MM.1S (cell line): ENCODE data around the gene MMP24.

Experiments
- DNase-seq: peaks from one replicate; pipeline ENCODE4 v3.0.0-alpha.2; 2015
- H2AFZ ChIP-seq: fragments of 300-600 bp; sonication (generic); 2 replicates; pipeline ENCODE4 v1.6.0; 2016; ENCODE audit warnings: antibody characterized with exemption, low read length
- H3F3A ChIP-seq: fragments of 300-600 bp; sonication (generic); 2 replicates; pipeline ENCODE4 v1.6.1; 2016; ENCODE audit warnings: mild to moderate bottlenecking, antibody characterized with exemption, low read length, moderate library complexity, mixed read lengths; ENCODE audit not compliant: insufficient read depth
- H3K27ac ChIP-seq: fragments of 300-600 bp; sonication (generic); 2 replicates; pipeline ENCODE4 v1.5.1; 2016; ENCODE audit warnings: mild to moderate bottlenecking, low read length
- H3K27me3 ChIP-seq: fragments of 300-600 bp; sonication (generic); replicated peaks from 2 replicates; pipeline ENCODE4 v1.6.0; 2016; ENCODE audit warnings: low read length; ENCODE audit not compliant: insufficient read depth
- H3K36me3 ChIP-seq: fragments of 300-600 bp; sonication (generic); replicated peaks from 2 replicates; pipeline ENCODE4 v1.6.1; 2016; ENCODE audit warnings: mild to moderate bottlenecking, low read length, mixed read lengths; ENCODE audit not compliant: insufficient read depth
- H3K4me1 ChIP-seq: fragments of 300-600 bp; sonication (generic); 2 replicates; pipeline ENCODE4 v1.6.1; 2016; ENCODE audit warnings: low read length, mixed read lengths
- H3K4me2 ChIP-seq: fragments of 300-600 bp; sonication (generic); 2 replicates; pipeline ENCODE4 v1.6.0; 2016; ENCODE audit warnings: low read depth, low read length
- H3K4me3 ChIP-seq: fragments of 300-600 bp; sonication (generic); 2 replicates; pipeline ENCODE4 v1.5.1; 2016; ENCODE audit warnings: low read length, mixed read lengths
- H3K79me2 ChIP-seq: fragments of 300-600 bp; sonication (generic); 2 replicates; pipeline ENCODE4 v1.6.1; 2016; ENCODE audit warnings: mixed run types, low read length, mixed read lengths
- H3K9ac ChIP-seq: fragments of 300-600 bp; sonication (generic); 2 replicates; pipeline ENCODE4 v1.6.1; 2016; ENCODE audit warnings: low read length, mixed read lengths
- H3K9me2 ChIP-seq: fragments of 300-600 bp; sonication (generic); replicated peaks from 2 replicates; pipeline ENCODE4 v1.6.1; 2016; ENCODE audit warnings: mild to moderate bottlenecking, low read length, mixed read lengths; ENCODE audit not compliant: insufficient read depth
- H3K9me3 ChIP-seq: fragments of 300-600 bp; sonication (generic); replicated peaks from 2 replicates; pipeline ENCODE4 v1.6.1; 2016; ENCODE audit warnings: mild to moderate bottlenecking, low read length, mixed read lengths; ENCODE audit not compliant: insufficient read depth
- H4K20me1 ChIP-seq: fragments of 300-600 bp; sonication (generic); 2 replicates; pipeline ENCODE4 v1.6.1; 2016; ENCODE audit warnings: mild to moderate bottlenecking, low read length, moderate library complexity, mixed read lengths; ENCODE audit not compliant: insufficient read depth
- CTCF ChIP-seq: fragments of 300-600 bp; sonication (generic); IDR thresholded peaks from 2 replicates; pipeline ENCODE4 v1.5.1; 2016; ENCODE audit warnings: antibody characterized with exemption, low read length, mixed read lengths
- EZH2 ChIP-seq: fragments of 300-600 bp; sonication (generic); optimal IDR thresholded peaks from 2 replicates; pipeline ENCODE3; 2017; ENCODE audit warnings: low read depth, mild to moderate bottlenecking, antibody characterized with exemption, low read length, mixed read lengths
- EZH2phosphoT487 ChIP-seq: fragments of 300-600 bp; sonication (generic); IDR thresholded peaks from 2 replicates; pipeline ENCODE4 v1.6.1; 2018; ENCODE audit warnings: antibody characterized with exemption, low read length

The MMP24 gene

DNA sequence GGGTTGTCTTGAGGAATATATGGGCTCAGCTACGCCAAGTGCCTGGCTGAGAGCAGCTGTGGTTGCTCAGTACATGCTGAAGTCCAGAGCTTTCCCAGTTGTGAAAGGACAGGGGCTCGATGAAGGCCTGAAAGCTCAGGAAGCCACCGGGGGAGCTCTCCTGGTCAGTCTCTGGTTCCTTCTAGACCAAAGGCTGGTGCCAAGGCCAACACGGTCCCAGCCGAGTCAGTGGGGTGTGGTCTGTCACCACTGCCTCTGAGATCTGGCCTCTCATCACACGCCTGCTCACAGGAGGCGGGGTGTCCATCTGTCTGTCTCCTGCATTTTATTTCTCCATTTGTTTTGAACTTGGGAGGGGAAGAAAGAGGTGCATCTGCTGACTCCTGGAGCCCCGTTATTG lies 70.7 kb downstream of the MMP24 start:
- Histone ChIP-seq H3K4me3 (no peak overlapping the region), H3K27me3 (peaks cover 38% of the 10 kb centered on the region), H3K9ac (no peak overlapping the region), H3K4me1 (no peaks in the 10 kb centered on the region), H3K79me2 (no peaks in the 10 kb centered on the region), H3K4me2 (no peak overlapping the region), H3K9me3 (no peaks in the 10 kb centered on the region), H4K20me1 (no peaks in the 10 kb centered on the region), H2AFZ (no peak overlapping the region), H3F3A (no peaks in the 10 kb centered on the region), H3K36me3 (no peaks in the 10 kb centered on the region), H3K9me2 (no peaks in the 10 kb centered on the region), H3K27ac (no peak overlapping the region)
- DNase-seq = no peak
- TF ChIP-seq EZH2 (no peak), CTCF (no peak), EZH2phosphoT487 (no peak)

DNA sequence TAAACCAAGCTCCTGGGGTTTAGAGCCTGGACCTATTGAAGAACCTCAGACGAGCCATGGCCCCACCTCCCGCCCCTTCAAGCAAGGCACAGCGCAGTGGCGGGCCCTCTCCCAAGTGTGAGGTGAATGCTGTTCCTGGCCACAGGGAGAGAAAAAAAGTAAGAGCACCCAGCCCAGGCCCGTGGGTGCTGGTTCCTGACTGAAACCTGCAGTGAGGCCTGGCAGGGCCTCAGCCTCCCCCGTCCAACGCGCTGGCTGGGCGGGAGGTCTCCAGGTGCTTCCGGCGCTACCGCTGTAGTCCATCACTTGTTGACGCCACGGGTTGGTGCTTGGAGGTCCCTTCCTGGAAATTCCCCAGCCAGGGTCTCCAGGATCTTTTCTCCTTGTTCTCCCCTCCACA lies 71.2 kb downstream of the MMP24 start:
- H3K79me2 ChIP-seq = no peaks in the 10 kb centered on the region
- H3K27me3 ChIP-seq = peaks cover 33% of the 10 kb centered on the region
- no peaks in the 10 kb centered on the region for H3F3A ChIP-seq
- no peak for TF ChIP-seq EZH2phosphoT487
- TF ChIP-seq CTCF = no peak
- no peak for TF ChIP-seq EZH2
- no peaks in the 10 kb centered on the region for H3K36me3 ChIP-seq
- H2AFZ ChIP-seq = no peak overlapping the region
- no peak overlapping the region for H3K27ac ChIP-seq
- no peak overlapping the region for H3K4me3 ChIP-seq
- no peaks in the 10 kb centered on the region for H3K9me2 ChIP-seq
- no peak overlapping the region for H3K9ac ChIP-seq
- no peaks in the 10 kb centered on the region for H3K9me3 ChIP-seq
- no peaks in the 10 kb centered on the region for H3K4me1 ChIP-seq
- DNase-seq = no peak
- no peak overlapping the region for H3K4me2 ChIP-seq
- H4K20me1 ChIP-seq = no peaks in the 10 kb centered on the region

DNA sequence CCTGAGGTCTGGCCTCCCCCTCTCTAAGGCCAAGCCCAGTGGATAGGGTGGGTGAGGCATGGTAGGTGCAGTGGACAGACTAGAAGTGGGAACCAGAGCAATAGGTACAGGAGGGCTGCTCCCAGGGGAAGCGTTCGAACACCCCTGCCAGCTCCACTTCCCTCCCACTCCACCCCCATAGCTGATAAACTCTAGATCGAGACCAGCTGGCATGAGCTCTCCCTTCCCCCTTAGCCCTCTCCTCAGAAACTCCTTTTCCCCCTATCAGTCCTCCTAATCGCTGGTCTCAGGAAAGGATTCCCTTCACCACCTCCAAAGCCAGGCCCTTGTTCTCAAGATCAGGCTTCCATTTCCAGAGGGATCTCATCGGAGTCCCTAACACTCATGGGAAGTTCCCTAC lies 71.8 kb downstream of the MMP24 start:
- H3K79me2 ChIP-seq = no peaks in the 10 kb centered on the region
- no peaks in the 10 kb centered on the region for H3K4me1 ChIP-seq
- H3K4me2 ChIP-seq = no peak overlapping the region
- H4K20me1 ChIP-seq = no peaks in the 10 kb centered on the region
- H3K27ac ChIP-seq = no peak overlapping the region
- no peaks in the 10 kb centered on the region for H3F3A ChIP-seq
- no peaks in the 10 kb centered on the region for H3K9me2 ChIP-seq
- H3K27me3 ChIP-seq = peaks cover 31% of the 10 kb centered on the region
- no peak overlapping the region for H3K9ac ChIP-seq
- no peak for DNase-seq
- H3K9me3 ChIP-seq = no peaks in the 10 kb centered on the region
- TF ChIP-seq EZH2 = no peak
- no peak for TF ChIP-seq EZH2phosphoT487
- no peak for TF ChIP-seq CTCF
- no peak overlapping the region for H3K4me3 ChIP-seq
- no peak overlapping the region for H2AFZ ChIP-seq
- no peaks in the 10 kb centered on the region for H3K36me3 ChIP-seq
